Prostate gland (tissue), 2 donors: ENCODE data around the gene TEX261.

Experiments used
- POLR2A ChIP-seq: fragments of 450-650 bp; IDR thresholded peaks from one replicate; pipeline ENCODE4 v1.6.1; 2016; ENCODE audit warnings: antibody characterized with exemption, mild to moderate bottlenecking
- POLR2AphosphoS5 ChIP-seq: sonication (generic); formaldehyde crosslinking; IDR thresholded peaks from one replicate; pipeline ENCODE4 v1.6.1; 2017; ENCODE audit warnings: antibody characterized with exemption
- TF ChIP-seq, protein P1 (sequence below), 4 experiments: fragments of 200-600 bp in 2 of 4; fragments of 450-650 bp in 2 of 4; sonication (generic) in 2 of 4; IDR thresholded peaks; 1 replicate in 3 of 4; 2 replicates in 1 of 4; pipeline ENCODE4 v1.5.1; 2016 to 2019; ENCODE audit warnings: antibody characterized with exemption in 4 of 4, mild to moderate bottlenecking in 2 of 4, moderate library complexity in 2 of 4

DNA sequence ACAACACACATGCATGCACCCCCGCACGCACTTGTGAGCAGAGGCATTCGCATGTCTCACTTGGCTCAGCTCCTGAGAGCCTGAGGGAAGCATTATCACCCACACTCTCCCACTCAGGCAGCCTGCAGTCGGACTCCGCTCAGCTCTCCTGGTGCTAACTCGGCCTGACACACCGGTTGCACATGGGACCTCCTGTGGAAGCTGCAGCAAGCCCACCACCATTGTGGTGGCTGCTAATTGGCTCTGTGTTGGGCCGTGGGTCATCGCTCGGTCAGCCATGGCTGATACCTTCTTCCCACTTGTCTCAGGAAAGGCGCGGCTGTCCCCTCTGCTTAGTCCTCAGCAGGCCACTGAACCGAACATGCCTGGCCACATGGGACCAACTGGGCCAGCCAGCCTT is 13.7 kb upstream of the TEX261 start:
- TF ChIP-seq, protein P1, sequence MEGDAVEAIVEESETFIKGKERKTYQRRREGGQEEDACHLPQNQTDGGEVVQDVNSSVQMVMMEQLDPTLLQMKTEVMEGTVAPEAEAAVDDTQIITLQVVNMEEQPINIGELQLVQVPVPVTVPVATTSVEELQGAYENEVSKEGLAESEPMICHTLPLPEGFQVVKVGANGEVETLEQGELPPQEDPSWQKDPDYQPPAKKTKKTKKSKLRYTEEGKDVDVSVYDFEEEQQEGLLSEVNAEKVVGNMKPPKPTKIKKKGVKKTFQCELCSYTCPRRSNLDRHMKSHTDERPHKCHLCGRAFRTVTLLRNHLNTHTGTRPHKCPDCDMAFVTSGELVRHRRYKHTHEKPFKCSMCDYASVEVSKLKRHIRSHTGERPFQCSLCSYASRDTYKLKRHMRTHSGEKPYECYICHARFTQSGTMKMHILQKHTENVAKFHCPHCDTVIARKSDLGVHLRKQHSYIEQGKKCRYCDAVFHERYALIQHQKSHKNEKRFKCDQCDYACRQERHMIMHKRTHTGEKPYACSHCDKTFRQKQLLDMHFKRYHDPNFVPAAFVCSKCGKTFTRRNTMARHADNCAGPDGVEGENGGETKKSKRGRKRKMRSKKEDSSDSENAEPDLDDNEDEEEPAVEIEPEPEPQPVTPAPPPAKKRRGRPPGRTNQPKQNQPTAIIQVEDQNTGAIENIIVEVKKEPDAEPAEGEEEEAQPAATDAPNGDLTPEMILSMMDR (IDR thresholded peaks at IDR 0.05), result no peak
- TF ChIP-seq POLR2A (no peak), POLR2AphosphoS5 (no peak)
